IgD-negative memory B cell (primary cell): ENCODE data around the gene FAM163A. TPM values are rescaled to one million over a fixed set of nuclear protein-coding genes. Genes with fewer than 3 reads are reported as not detected.
A peak's percentile ranks its signal among the peaks of the same experiment; 100 is the strongest.

Experiments
- H3K27ac Mint-ChIP-seq, 3 donors: one replicate each; pipeline ENCODE4 v1.8.0; 2020 to 2022; ENCODE audit warnings: mild to moderate bottlenecking in 3 of 3, mixed read lengths in 3 of 3, moderate library complexity in 1 of 3
- H3K27me3 Mint-ChIP-seq: one replicate; pipeline ENCODE4 v1.8.0; 2021; ENCODE audit warnings: mixed read lengths
- H3K36me3 Mint-ChIP-seq: one replicate; pipeline ENCODE4 v1.8.0; 2020; ENCODE audit warnings: mild to moderate bottlenecking, mixed read lengths
- H3K4me1 Mint-ChIP-seq, 3 donors: one replicate each; pipeline ENCODE4 v1.8.0; 2020 to 2022; ENCODE audit warnings: mixed read lengths in 3 of 3, mild to moderate bottlenecking in 1 of 3
- H3K4me3 Mint-ChIP-seq, 4 donors: one replicate each; pipeline ENCODE4 v1.8.0; 2020 to 2022; ENCODE audit warnings: mild to moderate bottlenecking in 4 of 4, mixed read lengths in 4 of 4, moderate library complexity in 3 of 4
- H3K9me3 Mint-ChIP-seq, 3 donors: one replicate each; pipeline ENCODE4 v1.8.0; 2020 to 2021; ENCODE audit warnings: mixed read lengths in 3 of 3, mild to moderate bottlenecking in 1 of 3
- polyA plus RNA-seq: library from polyadenylated mRNA; unstranded; fragments of 300-500 nt; fragmentation: Illumina TruSeq; gene quantifications from one replicate; pipeline ENCODE4 v1.2.3, GENCODE V29; 2021

Gene FAM163A
- polyA plus RNA-seq, 1 donor from 2014 or later: not detected

DNA sequence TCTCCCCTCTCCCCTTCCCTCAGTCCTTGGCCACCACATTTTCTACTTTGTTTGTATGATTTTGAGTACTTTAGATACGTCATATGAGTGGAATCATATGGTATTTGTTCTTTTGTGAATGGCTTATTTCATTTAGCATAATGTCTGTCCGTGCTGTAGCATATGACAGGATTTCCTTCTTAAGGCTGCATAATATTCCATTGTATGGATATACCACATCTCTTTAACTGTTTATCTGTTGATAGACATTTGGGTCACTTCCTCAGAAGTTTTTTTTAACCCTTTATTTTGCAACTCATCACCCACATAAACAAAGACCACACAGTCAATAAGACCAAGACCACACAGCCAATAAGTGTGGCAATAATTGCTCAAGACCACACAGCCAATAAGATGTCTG is 24.9 kb downstream of the FAM163A start:
- no peaks in the 10 kb centered on the region for H3K4me1 Mint-ChIP-seq
- no peak overlapping the region for H3K27ac Mint-ChIP-seq
- peaks cover 0 to 5% (median 0%) of the 10 kb centered on the region in 3 donors for H3K9me3 Mint-ChIP-seq
- H3K36me3 Mint-ChIP-seq: no peaks in the 10 kb centered on the region
- no peak overlapping the region for H3K4me3 Mint-ChIP-seq
- peaks cover 5% of the 10 kb centered on the region for H3K27me3 Mint-ChIP-seq

GRCh38 chr1:179770887-179771502 is 27.9 kb downstream of the FAM163A start:
- no peaks in the 10 kb centered on the region for H3K36me3 Mint-ChIP-seq
- no peak overlapping the region for H3K4me3 Mint-ChIP-seq
- no peak overlapping the region for H3K27ac Mint-ChIP-seq
- peaks cover 9% of the 10 kb centered on the region for H3K27me3 Mint-ChIP-seq
- H3K4me1 Mint-ChIP-seq: no peaks in the 10 kb centered on the region
- H3K9me3 Mint-ChIP-seq: peaks cover 4 to 5% (median 4%) of the 10 kb centered on the region in 3 donors

GRCh38 chr1:179773264-179773663 is 30.2 kb downstream of the FAM163A start:
- H3K27me3 Mint-ChIP-seq: peaks cover 9% of the 10 kb centered on the region
- no peak overlapping the region for H3K27ac Mint-ChIP-seq
- peak overlapping the region in 1 of 4 donors; percentile 75 for H3K4me3 Mint-ChIP-seq
- no peaks in the 10 kb centered on the region for H3K4me1 Mint-ChIP-seq
- no peaks in the 10 kb centered on the region for H3K36me3 Mint-ChIP-seq
- H3K9me3 Mint-ChIP-seq: peaks cover 4 to 5% (median 4%) of the 10 kb centered on the region in 3 donors

- Mint-ChIP-seq H3K9me3 (peaks cover 4 to 5% (median 4%) of the 10 kb centered on the region in 3 donors), H3K4me1 (no peaks in the 10 kb centered on the region), H3K27me3 (peaks cover 9% of the 10 kb centered on the region), H3K27ac (no peak overlapping the region), H3K4me3 (no peak overlapping the region), H3K36me3 (no peaks in the 10 kb centered on the region)
Observed at GRCh38 chr1:179774000-179774399, 30.9 kb downstream of the FAM163A start.

DNA sequence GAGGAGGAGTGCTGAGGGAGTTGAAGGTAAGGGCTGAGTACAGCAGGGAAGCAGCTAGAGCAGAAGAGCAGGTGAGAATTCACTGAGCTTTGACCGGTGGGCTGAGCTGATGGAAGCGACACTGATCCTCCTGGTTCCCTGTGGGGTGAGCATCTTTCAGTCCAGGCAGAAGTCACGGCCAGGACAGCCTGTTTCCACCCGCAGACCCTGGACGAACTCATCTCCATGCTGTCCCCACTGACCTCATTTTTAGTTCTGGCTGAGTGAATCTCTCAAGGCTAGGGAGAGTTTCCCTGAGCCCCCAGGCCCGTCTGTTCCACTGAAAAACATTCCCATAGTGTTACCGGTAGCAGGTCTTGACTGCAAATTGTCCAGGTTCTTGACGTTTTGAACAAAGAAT is 31.5 kb downstream of the FAM163A start:
- Mint-ChIP-seq H3K27ac (no peak overlapping the region), H3K4me1 (no peaks in the 10 kb centered on the region), H3K27me3 (peaks cover 9% of the 10 kb centered on the region), H3K4me3 (peak overlapping the region in 2 of 4 donors; percentile 18 to 35), H3K36me3 (no peaks in the 10 kb centered on the region), H3K9me3 (peaks cover 4 to 5% (median 4%) of the 10 kb centered on the region in 3 donors)

DNA sequence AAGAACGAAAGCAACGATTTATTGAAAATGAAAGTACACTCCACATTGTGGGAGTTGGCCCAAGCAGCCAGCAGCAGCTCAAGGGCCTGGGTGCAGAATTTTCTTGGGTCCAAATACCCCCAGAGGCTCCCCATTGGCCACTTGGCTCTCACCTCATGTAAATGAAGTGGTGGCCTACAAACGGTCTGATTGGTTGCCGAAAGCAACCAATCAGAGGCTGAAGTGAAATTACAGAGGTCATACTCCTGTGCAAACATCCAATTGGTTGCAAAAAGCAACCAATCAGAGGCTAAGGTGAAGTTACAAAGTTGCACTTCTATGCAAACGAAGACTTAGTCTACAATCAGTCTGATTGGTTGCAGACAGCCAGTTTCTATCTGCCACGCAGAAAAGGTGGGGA is 31.9 kb downstream of the FAM163A start:
- Mint-ChIP-seq H3K4me1 (no peaks in the 10 kb centered on the region), H3K9me3 (peaks cover 4 to 5% (median 4%) of the 10 kb centered on the region in 3 donors), H3K27ac (no peak overlapping the region), H3K27me3 (peaks cover 9% of the 10 kb centered on the region), H3K36me3 (no peaks in the 10 kb centered on the region), H3K4me3 (no peak overlapping the region)

DNA sequence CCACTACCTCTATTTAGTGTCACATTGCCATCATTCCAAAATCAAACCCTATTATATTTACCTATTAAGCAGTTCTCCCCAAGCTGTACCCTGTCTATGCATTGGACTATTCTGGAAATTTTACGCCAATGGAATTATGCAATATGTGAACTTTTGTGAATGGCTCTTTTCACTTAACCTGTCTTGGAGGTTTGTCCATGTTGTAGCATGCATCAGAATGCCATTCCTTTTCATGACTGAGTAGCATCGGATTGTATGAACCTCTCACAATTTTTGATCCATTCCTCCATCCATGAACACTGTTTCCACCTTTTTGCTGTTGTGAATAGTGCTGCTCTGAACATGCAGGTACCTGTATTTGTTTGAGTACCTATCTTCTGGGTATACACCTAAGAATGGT is 33.7 kb downstream of the FAM163A start:
- Mint-ChIP-seq H3K4me1 (no peaks in the 10 kb centered on the region), H3K36me3 (no peaks in the 10 kb centered on the region), H3K4me3 (no peak overlapping the region)

GRCh38 chr1:179777731-179778130 is 34.6 kb downstream of the FAM163A start:
- no peaks in the 10 kb centered on the region for H3K4me1 Mint-ChIP-seq
- H3K36me3 Mint-ChIP-seq: no peaks in the 10 kb centered on the region
- H3K4me3 Mint-ChIP-seq: no peak overlapping the region
- H3K27ac Mint-ChIP-seq: no peak overlapping the region
- peaks cover 4% of the 10 kb centered on the region for H3K27me3 Mint-ChIP-seq
- H3K9me3 Mint-ChIP-seq: peaks cover 0 to 4% (median 4%) of the 10 kb centered on the region in 3 donors

More for the DNA sequence above, 33.7 kb downstream of the FAM163A start:
- Mint-ChIP-seq H3K27me3 (peaks cover 7% of the 10 kb centered on the region), H3K27ac (no peak overlapping the region), H3K9me3 (peaks cover 2 to 4% (median 4%) of the 10 kb centered on the region in 3 donors)

- H3K4me1 Mint-ChIP-seq: no peaks in the 10 kb centered on the region
- no peaks in the 10 kb centered on the region for H3K36me3 Mint-ChIP-seq
- no peak overlapping the region for H3K27ac Mint-ChIP-seq
- peaks cover 5% of the 10 kb centered on the region for H3K27me3 Mint-ChIP-seq
- H3K9me3 Mint-ChIP-seq: peaks cover 0 to 4% (median 0%) of the 10 kb centered on the region in 3 donors
- H3K4me3 Mint-ChIP-seq: no peak overlapping the region
Observed at GRCh38 chr1:179779645-179780272, 36.7 kb downstream of the FAM163A start.

- Mint-ChIP-seq H3K9me3 (no peaks in the 10 kb centered on the region), H3K4me1 (no peaks in the 10 kb centered on the region), H3K4me3 (no peak overlapping the region), H3K36me3 (no peaks in the 10 kb centered on the region), H3K27ac (no peak overlapping the region), H3K27me3 (peaks cover 4% of the 10 kb centered on the region)
Observed at GRCh38 chr1:179781962-179782361, 38.9 kb downstream of the FAM163A start.

- H3K36me3 Mint-ChIP-seq: no peaks in the 10 kb centered on the region
- no peaks in the 10 kb centered on the region for H3K9me3 Mint-ChIP-seq
- H3K27ac Mint-ChIP-seq: no peak overlapping the region
- H3K4me1 Mint-ChIP-seq: no peaks in the 10 kb centered on the region
- H3K27me3 Mint-ChIP-seq: peaks cover 10% of the 10 kb centered on the region
- H3K4me3 Mint-ChIP-seq: no peak overlapping the region
Observed at GRCh38 chr1:179785031-179785431, 41.9 kb downstream of the FAM163A start.

- Mint-ChIP-seq H3K36me3 (no peaks in the 10 kb centered on the region), H3K27me3 (peaks cover 10% of the 10 kb centered on the region), H3K9me3 (no peaks in the 10 kb centered on the region), H3K27ac (no peak overlapping the region), H3K4me3 (no peak overlapping the region), H3K4me1 (no peaks in the 10 kb centered on the region)
Observed at GRCh38 chr1:179785728-179786127, 42.6 kb downstream of the FAM163A start.

- Mint-ChIP-seq H3K4me1 (no peaks in the 10 kb centered on the region), H3K27ac (no peak overlapping the region), H3K36me3 (no peaks in the 10 kb centered on the region), H3K9me3 (no peaks in the 10 kb centered on the region), H3K4me3 (no peak overlapping the region), H3K27me3 (peaks cover 10% of the 10 kb centered on the region)
Observed at GRCh38 chr1:179786815-179787685, 44.0 kb downstream of the FAM163A start.

DNA sequence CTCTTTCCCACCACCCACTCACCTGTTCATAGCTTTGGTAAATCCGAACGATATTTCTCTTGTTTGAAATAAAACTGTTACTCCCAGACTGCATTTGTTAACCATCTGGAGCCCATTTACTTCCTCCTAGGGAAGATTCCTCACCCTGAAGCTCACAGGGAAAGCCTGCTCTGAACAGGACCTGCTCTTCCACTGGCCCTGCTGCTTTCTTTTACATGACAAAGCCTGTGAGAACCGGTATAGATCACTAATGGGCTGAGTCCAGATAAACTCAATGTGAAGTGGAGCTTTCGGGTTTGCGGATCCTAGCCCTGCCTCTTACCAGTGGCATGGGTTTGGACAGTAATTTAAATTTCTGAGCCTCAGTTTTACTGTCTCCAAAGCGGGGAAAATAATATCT is 45.2 kb downstream of the FAM163A start:
- Mint-ChIP-seq H3K27me3 (peaks cover 10% of the 10 kb centered on the region), H3K4me3 (no peak overlapping the region), H3K4me1 (no peaks in the 10 kb centered on the region), H3K36me3 (no peaks in the 10 kb centered on the region), H3K27ac (no peak overlapping the region), H3K9me3 (no peaks in the 10 kb centered on the region)

DNA sequence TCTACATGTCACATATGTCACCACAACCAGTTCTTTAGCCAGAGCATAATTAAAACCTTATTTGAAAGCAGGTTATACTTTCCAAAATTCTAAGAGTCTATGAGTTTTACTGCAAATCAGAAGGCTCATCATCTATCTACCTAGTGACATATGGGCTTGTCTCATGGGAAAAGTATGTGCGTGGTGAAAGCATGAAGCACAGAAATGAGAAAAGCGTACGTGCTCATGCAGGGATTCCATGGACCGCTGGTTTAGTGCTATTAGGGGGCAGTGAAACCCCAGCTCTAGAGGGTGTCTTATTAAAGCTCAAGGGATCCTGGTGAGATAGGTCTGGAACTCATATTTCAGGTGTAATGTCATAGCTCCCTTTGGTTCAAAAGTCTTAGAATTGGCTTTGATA is 50.2 kb downstream of the FAM163A start:
- no peak overlapping the region for H3K27ac Mint-ChIP-seq
- H3K4me1 Mint-ChIP-seq: no peaks in the 10 kb centered on the region
- H3K36me3 Mint-ChIP-seq: no peaks in the 10 kb centered on the region
- no peaks in the 10 kb centered on the region for H3K9me3 Mint-ChIP-seq
- H3K27me3 Mint-ChIP-seq: peaks cover 6% of the 10 kb centered on the region
- H3K4me3 Mint-ChIP-seq: no peak overlapping the region
